AG09309 (cell line): ENCODE data around the gene TENT5C.

Experiments
- DNase-seq: peaks from one replicate; pipeline ENCODE4 v3.0.0-alpha.2; 2010; ENCODE audit warnings: low read depth
- H3K4me3 ChIP-seq: 2 replicates; pipeline ENCODE4 v1.5.1; 2011; ENCODE audit warnings: mild to moderate bottlenecking, low read depth, low read length, moderate library complexity; ENCODE audit not compliant: control insufficient read depth
- CTCF ChIP-seq: IDR thresholded peaks from 2 replicates; pipeline ENCODE4 v1.5.1; 2011; ENCODE audit warnings: mild to moderate bottlenecking, low read depth, low read length, inconsistent platforms; ENCODE audit not compliant: insufficient read depth, control insufficient read depth; ENCODE audit errors: missing control alignments

TENT5C gene

GRCh38 chr1:117623141-117623540, 17.3 kb downstream of the TENT5C start:
- no peak for DNase-seq
- no peak for TF ChIP-seq CTCF
- H3K4me3 ChIP-seq: no peak overlapping the region

- no peak for TF ChIP-seq CTCF
- no peak overlapping the region for H3K4me3 ChIP-seq
- DNase-seq: no peak
Measured at GRCh38 chr1:117623698-117624097, 17.9 kb downstream of the TENT5C start.

GRCh38 chr1:117627546-117628130, 21.8 kb downstream of the TENT5C start:
- DNase-seq: no peak
- no peak overlapping the region for H3K4me3 ChIP-seq
- TF ChIP-seq CTCF: no peak

- H3K4me3 ChIP-seq: no peak overlapping the region
- no peak for DNase-seq
Measured at GRCh38 chr1:117628343-117628742, 22.5 kb downstream of the TENT5C start.

GRCh38 chr1:117629625-117630422, 24.0 kb downstream of the TENT5C start:
- H3K4me3 ChIP-seq: no peak overlapping the region
- DNase-seq: no peak
- TF ChIP-seq CTCF: no peak

More at GRCh38 chr1:117628343-117628742, 22.5 kb downstream of the TENT5C start:
- no peak for TF ChIP-seq CTCF

GRCh38 chr1:117630423-117630998, 24.7 kb downstream of the TENT5C start:
- TF ChIP-seq CTCF: no peak
- no peak overlapping the region for H3K4me3 ChIP-seq

More at GRCh38 chr1:117630423-117630998, 24.7 kb downstream of the TENT5C start:
- no peak for DNase-seq
